Measurements from ENCODE around the gene SHMT2. TPM values are rescaled to one million over a fixed set of nuclear protein-coding genes. Genes with fewer than 3 reads are reported as not detected.

The SHMT2 gene
- total RNA-seq, 1 experiment from 2014 or later: 67.1 TPM

- intact Hi-C loops (cut with micrococcal nuclease; ENCODE audit: unreplicated experiment) (no loop called here), in situ Hi-C loops (cut with HindIII; ENCODE audit: low pct_unique_long_range_greater_than_20kb, low sequenced_read_pairs) (no loop called here)
- Histone ChIP-seq H3K27ac (ENCODE audit: low read length) (no peak overlapping the region), H3K4me1 (ENCODE audit: control insufficient read depth, insufficient read depth, low read length) (no peaks in the 10 kb centered on the region), H3K36me3 (ENCODE audit: control insufficient read depth, insufficient read depth, low read length) (no peaks in the 10 kb centered on the region), H3K4me3 (ENCODE audit: low read depth in 2 of 2, low read length in 2 of 2) (no peak overlapping the region), H3K9me3 (ENCODE audit: control insufficient read depth, insufficient read depth, low read depth, low read length) (no peaks in the 10 kb centered on the region), H3K27me3 (ENCODE audit: control insufficient read depth, insufficient read depth, low read length) (no peaks in the 10 kb centered on the region)
- ATAC-seq (no peak), DNase-seq (ENCODE audit: low read depth, low spot score) (no peak)
- ChIA-PET CTCF (no interaction called here), POLR2A (interaction anchor here (0.6 kb wide), 1 partner anchor 194 kb away, joined by 3 read pairs; no protein-coding TSS in a partner anchor)
- TF ChIP-seq, protein P1, sequence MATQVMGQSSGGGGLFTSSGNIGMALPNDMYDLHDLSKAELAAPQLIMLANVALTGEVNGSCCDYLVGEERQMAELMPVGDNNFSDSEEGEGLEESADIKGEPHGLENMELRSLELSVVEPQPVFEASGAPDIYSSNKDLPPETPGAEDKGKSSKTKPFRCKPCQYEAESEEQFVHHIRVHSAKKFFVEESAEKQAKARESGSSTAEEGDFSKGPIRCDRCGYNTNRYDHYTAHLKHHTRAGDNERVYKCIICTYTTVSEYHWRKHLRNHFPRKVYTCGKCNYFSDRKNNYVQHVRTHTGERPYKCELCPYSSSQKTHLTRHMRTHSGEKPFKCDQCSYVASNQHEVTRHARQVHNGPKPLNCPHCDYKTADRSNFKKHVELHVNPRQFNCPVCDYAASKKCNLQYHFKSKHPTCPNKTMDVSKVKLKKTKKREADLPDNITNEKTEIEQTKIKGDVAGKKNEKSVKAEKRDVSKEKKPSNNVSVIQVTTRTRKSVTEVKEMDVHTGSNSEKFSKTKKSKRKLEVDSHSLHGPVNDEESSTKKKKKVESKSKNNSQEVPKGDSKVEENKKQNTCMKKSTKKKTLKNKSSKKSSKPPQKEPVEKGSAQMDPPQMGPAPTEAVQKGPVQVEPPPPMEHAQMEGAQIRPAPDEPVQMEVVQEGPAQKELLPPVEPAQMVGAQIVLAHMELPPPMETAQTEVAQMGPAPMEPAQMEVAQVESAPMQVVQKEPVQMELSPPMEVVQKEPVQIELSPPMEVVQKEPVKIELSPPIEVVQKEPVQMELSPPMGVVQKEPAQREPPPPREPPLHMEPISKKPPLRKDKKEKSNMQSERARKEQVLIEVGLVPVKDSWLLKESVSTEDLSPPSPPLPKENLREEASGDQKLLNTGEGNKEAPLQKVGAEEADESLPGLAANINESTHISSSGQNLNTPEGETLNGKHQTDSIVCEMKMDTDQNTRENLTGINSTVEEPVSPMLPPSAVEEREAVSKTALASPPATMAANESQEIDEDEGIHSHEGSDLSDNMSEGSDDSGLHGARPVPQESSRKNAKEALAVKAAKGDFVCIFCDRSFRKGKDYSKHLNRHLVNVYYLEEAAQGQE (IDR thresholded peaks at IDR 0.05; ENCODE audit: insufficient read depth in 1 of 2, low read depth in 2 of 2, low read length in 1 of 2): no peak
- TF ChIP-seq TCF7L2 (IDR thresholded peaks at IDR 0.05; ENCODE audit: low read depth, low read length): no peak
- no peak for TF ChIP-seq POLR2AphosphoS5 (IDR thresholded peaks at IDR 0.05; ENCODE audit: low read depth, low read length)
- TF ChIP-seq SIN3A (IDR thresholded peaks at IDR 0.05; ENCODE audit: borderline replicate concordance, insufficient read depth, low read depth, low read length): no peak
- TF ChIP-seq, protein P2, sequence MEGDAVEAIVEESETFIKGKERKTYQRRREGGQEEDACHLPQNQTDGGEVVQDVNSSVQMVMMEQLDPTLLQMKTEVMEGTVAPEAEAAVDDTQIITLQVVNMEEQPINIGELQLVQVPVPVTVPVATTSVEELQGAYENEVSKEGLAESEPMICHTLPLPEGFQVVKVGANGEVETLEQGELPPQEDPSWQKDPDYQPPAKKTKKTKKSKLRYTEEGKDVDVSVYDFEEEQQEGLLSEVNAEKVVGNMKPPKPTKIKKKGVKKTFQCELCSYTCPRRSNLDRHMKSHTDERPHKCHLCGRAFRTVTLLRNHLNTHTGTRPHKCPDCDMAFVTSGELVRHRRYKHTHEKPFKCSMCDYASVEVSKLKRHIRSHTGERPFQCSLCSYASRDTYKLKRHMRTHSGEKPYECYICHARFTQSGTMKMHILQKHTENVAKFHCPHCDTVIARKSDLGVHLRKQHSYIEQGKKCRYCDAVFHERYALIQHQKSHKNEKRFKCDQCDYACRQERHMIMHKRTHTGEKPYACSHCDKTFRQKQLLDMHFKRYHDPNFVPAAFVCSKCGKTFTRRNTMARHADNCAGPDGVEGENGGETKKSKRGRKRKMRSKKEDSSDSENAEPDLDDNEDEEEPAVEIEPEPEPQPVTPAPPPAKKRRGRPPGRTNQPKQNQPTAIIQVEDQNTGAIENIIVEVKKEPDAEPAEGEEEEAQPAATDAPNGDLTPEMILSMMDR (IDR thresholded peaks at IDR 0.05): no peak
- BruUV-seq (replicated peaks): no TSS peak
Observed at GRCh38 chr12:57258977-57259970, 29.8 kb downstream of the SHMT2 start.

GRCh38 chr12:57260366-57260765 is 30.9 kb downstream of the SHMT2 start:
- TF ChIP-seq, protein P1 (IDR thresholded peaks at IDR 0.05; ENCODE audit: insufficient read depth in 1 of 2, low read depth in 2 of 2, low read length in 1 of 2): no peak
- TF ChIP-seq, protein P2 (IDR thresholded peaks at IDR 0.05): no peak
- TF ChIP-seq SIN3A (IDR thresholded peaks at IDR 0.05; ENCODE audit: borderline replicate concordance, insufficient read depth, low read depth, low read length) (no peak), POLR2AphosphoS5 (IDR thresholded peaks at IDR 0.05; ENCODE audit: low read depth, low read length) (no peak), TCF7L2 (IDR thresholded peaks at IDR 0.05; ENCODE audit: low read depth, low read length) (no peak)
- BruUV-seq (replicated peaks): no TSS peak
- ATAC-seq (no peak), DNase-seq (ENCODE audit: low read depth, low spot score) (no peak)
- no peaks in the 10 kb centered on the region for H3K27me3 ChIP-seq (ENCODE audit: control insufficient read depth, insufficient read depth, low read length)
- no peaks in the 10 kb centered on the region for H3K9me3 ChIP-seq (ENCODE audit: control insufficient read depth, insufficient read depth, low read depth, low read length)
- ChIA-PET POLR2A (interaction anchor here (0.6 kb wide), 1 partner anchor 192 kb away, joined by 3 read pairs; no protein-coding TSS in a partner anchor), CTCF (no interaction called here)
- no peaks in the 10 kb centered on the region for H3K4me1 ChIP-seq (ENCODE audit: control insufficient read depth, insufficient read depth, low read length)
- H3K36me3 ChIP-seq (ENCODE audit: control insufficient read depth, insufficient read depth, low read length): no peaks in the 10 kb centered on the region
- in situ Hi-C loops (cut with HindIII; ENCODE audit: low pct_unique_long_range_greater_than_20kb, low sequenced_read_pairs) (no loop called here), intact Hi-C loops (cut with micrococcal nuclease; ENCODE audit: unreplicated experiment) (loop anchor here (5.0 kb wide), 1 partner anchor 192 kb away; no protein-coding TSS in a partner anchor)
- H3K27ac ChIP-seq (ENCODE audit: low read length): no peak overlapping the region
- H3K4me3 ChIP-seq (ENCODE audit: low read depth in 2 of 2, low read length in 2 of 2): no peak overlapping the region

Data from Panc1 (cell line).